K562 (cell line): ENCODE measurements around the gene TK1. TPM values are rescaled to one million over a fixed set of nuclear protein-coding genes. Genes with fewer than 3 reads are reported as not detected.
A peak's percentile ranks its signal among the peaks of the same experiment; 100 is the strongest.

Experiments used
- ARHGAP35 ChIP-seq: fragments of 450-650 bp; IDR thresholded peaks from 2 replicates; pipeline ENCODE4 v1.6.1; 2018; ENCODE audit not compliant: partially characterized antibody
- ATF3 ChIP-seq, 2 experiments: fragments of 450-650 bp in 1 of 2; sonication (generic) in 1 of 2; formaldehyde crosslinking in 1 of 2; IDR thresholded peaks in 1 of 2; conservative IDR thresholded peaks in 1 of 2; 2 replicates each; pipeline versions ENCODE4 v1.6.1 to v1.8.1; 2016 to 2023; ENCODE audit warnings: mild to moderate bottlenecking in 2 of 2, moderate library complexity in 2 of 2, inconsistent platforms in 1 of 2, missing genetic modification reagents in 1 of 2
- ATF6 ChIP-seq: sonication (generic); formaldehyde crosslinking; IDR thresholded peaks from 2 replicates; pipeline ENCODE4 v1.4.0; 2020; ENCODE audit warnings: mild to moderate bottlenecking, missing genetic modification reagents
- CHD4 ChIP-seq: fragments of 200-600 bp; sonication (generic); IDR thresholded peaks from 3 replicates; pipeline ENCODE4 v1.6.1; 2012; ENCODE audit warnings: low read depth, mild to moderate bottlenecking, mixed read lengths, low read length, inconsistent platforms; ENCODE audit not compliant: insufficient read depth, insufficient replicate concordance, poor library complexity, severe bottlenecking
- CREB1 ChIP-seq, 2 experiments: sonication (generic) in 1 of 2; formaldehyde crosslinking in 1 of 2; IDR thresholded peaks; 2 replicates each; pipeline versions ENCODE4 v1.6.1 to v1.8.0; 2012 to 2022; ENCODE audit warnings: inconsistent platforms in 1 of 2, mild to moderate bottlenecking in 1 of 2, missing genetic modification reagents in 1 of 2, moderate library complexity in 1 of 2
- CREB3 ChIP-seq: fragments of 450-650 bp; conservative IDR thresholded peaks from 2 replicates; pipeline ENCODE4 v1.6.1; 2016; ENCODE audit warnings: missing genetic modification characterization, low read depth, mild to moderate bottlenecking, missing compliant biosample characterization, moderate library complexity
- HBP1 ChIP-seq: fragments of 450-650 bp; formaldehyde crosslinking; IDR thresholded peaks from 2 replicates; pipeline ENCODE4 v1.4.0; 2022; ENCODE audit warnings: missing genetic modification characterization
- KDM5B ChIP-seq: fragments of 200-600 bp; sonication (generic); IDR thresholded peaks from 2 replicates; pipeline ENCODE4 v1.6.1; 2012; ENCODE audit warnings: low read depth, mild to moderate bottlenecking, moderate library complexity, low read length, control low read depth, inconsistent platforms; ENCODE audit not compliant: insufficient replicate concordance
- MXI1 ChIP-seq: IDR thresholded peaks from 2 replicates; pipeline ENCODE4 v1.6.1; 2011; ENCODE audit warnings: low read depth, mild to moderate bottlenecking, improper control_type of control experiment, low read length
- NFIX ChIP-seq: fragments of 250-450 bp; sonication (Bioruptor Pico); IDR thresholded peaks from 2 replicates; pipeline ENCODE4 v1.4.0; 2020; ENCODE audit warnings: low read depth, mild to moderate bottlenecking, moderate library complexity
- PCBP1 ChIP-seq: fragments of 200-400 bp; formaldehyde crosslinking; IDR thresholded peaks from 2 replicates; pipeline ENCODE4 v1.6.1; 2018; ENCODE audit warnings: mild to moderate bottlenecking, low read depth, low read length; ENCODE audit not compliant: poor library complexity, severe bottlenecking
- PHF20 ChIP-seq: fragments of 450-650 bp; IDR thresholded peaks from 2 replicates; pipeline ENCODE4 v1.6.1; 2018; ENCODE audit not compliant: partially characterized antibody
- RBBP5 ChIP-seq: fragments of 200-600 bp; sonication (generic); IDR thresholded peaks from 2 replicates; pipeline ENCODE4 v1.6.1; 2012; ENCODE audit warnings: borderline replicate concordance, mild to moderate bottlenecking, low read length, control low read depth, inconsistent platforms; ENCODE audit not compliant: insufficient read depth, poor library complexity, severe bottlenecking
- ZBTB33 ChIP-seq: sonication (generic); formaldehyde crosslinking; IDR thresholded peaks from 2 replicates; pipeline ENCODE4 v1.8.1; 2023; ENCODE audit warnings: mild to moderate bottlenecking, missing genetic modification reagents
- ZNF584 ChIP-seq: fragments of 200-800 bp; sonication (Bioruptor generic); IDR thresholded peaks from 2 replicates; pipeline ENCODE4 v1.6.1; 2016; ENCODE audit warnings: low read depth, mild to moderate bottlenecking, missing genetic modification characterization, missing compliant biosample characterization
- polyA plus RNA-seq, 8 experiments: library from polyadenylated mRNA; depleted of rRNA in 4 of 8; stranded (reverse) in 5 of 8; unstranded in 3 of 8; fragments of >200 nt; fragmentation: Nextera tagmentation in 2 of 8; fragmentation: Illumina TruSeq in 1 of 8; extraction: Ambion mirVana in 2 of 8; extraction: Trizol in 1 of 8; gene quantifications; 2 replicates each; pipeline versions ENCODE4 v1.2.1 to v1.2.3, GENCODE V29; 2011 to 2014; ENCODE audit warnings: inconsistent platforms in 1 of 8, missing spikeins in 1 of 8
- total RNA-seq, 7 experiments: library from RNA; depleted of rRNA in 6 of 7; stranded (reverse); fragments of >200 nt in 6 of 7; fragmentation: Illumina TruSeq in 2 of 7; extraction: Trizol in 2 of 7; gene quantifications; 2 replicates each; pipeline versions ENCODE4 v1.2.1 to v1.2.3, GENCODE V29; 2011 to 2021; ENCODE audit warnings: low replicate concordance in 1 of 7

TK1 gene
- total and polyA plus RNA-seq, 9 of the 15 experiments (the other 6 are each of a cell fraction or from before 2014, with no cell fraction given), result 8.4 to 280 (median 103) TPM

DNA sequence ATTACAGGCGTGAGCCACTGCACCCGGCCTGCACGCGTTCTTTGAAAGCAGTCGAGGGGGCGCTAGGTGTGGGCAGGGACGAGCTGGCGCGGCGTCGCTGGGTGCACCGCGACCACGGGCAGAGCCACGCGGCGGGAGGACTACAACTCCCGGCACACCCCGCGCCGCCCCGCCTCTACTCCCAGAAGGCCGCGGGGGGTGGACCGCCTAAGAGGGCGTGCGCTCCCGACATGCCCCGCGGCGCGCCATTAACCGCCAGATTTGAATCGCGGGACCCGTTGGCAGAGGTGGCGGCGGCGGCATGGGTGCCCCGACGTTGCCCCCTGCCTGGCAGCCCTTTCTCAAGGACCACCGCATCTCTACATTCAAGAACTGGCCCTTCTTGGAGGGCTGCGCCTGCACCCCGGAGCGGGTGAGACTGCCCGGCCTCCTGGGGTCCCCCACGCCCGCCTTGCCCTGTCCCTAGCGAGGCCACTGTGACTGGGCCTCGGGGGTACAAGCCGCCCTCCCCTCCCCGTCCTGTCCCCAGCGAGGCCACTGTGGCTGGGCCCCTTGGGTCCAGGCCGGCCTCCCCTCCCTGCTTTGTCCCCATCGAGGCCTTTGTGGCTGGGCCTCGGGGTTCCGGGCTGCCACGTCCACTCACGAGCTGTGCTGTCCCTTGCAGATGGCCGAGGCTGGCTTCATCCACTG is 27.3 kb upstream of the TK1 start, which contains the start of gene BIRC5 (continued):
- TF ChIP-seq ZBTB33 (0 out of 2 replicates have a peak, but pooled peaks have one; percentile 21), CREB3 (tag) (no peak), MXI1 (peak; percentile 86), ZNF584 (peak; percentile 72; the same call in 1 of the 2 replicates), KDM5B (peak; percentile 28), NFIX (CRISPR knock-in tag) (no peak), PHF20 (peak; percentile 55), ATF3 (IDR thresholded peaks at IDR 0.05) (no peak), ATF3 (CRISPR knock-in tag; conservative IDR thresholded peaks at IDR 0.05) (peak; percentile 78; the same call in 1 of the 2 replicates), HBP1 (CRISPR knock-in tag) (peak; percentile 31; the same call in 1 of the 2 replicates), ATF6 (CRISPR knock-in tag) (peak; percentile 87), ARHGAP35 (no peak), CREB1 (IDR thresholded peaks at IDR 0.05) (peak; percentile 51; the same call in 1 of the 2 replicates), CREB1 (CRISPR knock-in tag; IDR thresholded peaks at IDR 0.05) (peak; percentile 84), PCBP1 (no peak), RBBP5 (peak; percentile 71), CHD4 (no peak)
